ENCODE data around the gene SPTLC2.

- no peak for TF ChIP-seq CTCF (conservative IDR thresholded peaks at IDR 0.05)
- TF ChIP-seq EZH2 (IDR thresholded peaks at IDR 0.05; ENCODE audit: low read depth): no peak
Measured at GRCh38 chr14:77598366-77599070, 17.9 kb downstream of the SPTLC2 start.

Measured in PC-9 (cell line).